ENCODE measurements around the gene CMTR2. TPM values are rescaled to one million over a fixed set of nuclear protein-coding genes. Genes with fewer than 3 reads are reported as not detected.

The CMTR2 gene
- total RNA-seq, 1 experiment from 2014 or later, result 13.4 TPM

DNA sequence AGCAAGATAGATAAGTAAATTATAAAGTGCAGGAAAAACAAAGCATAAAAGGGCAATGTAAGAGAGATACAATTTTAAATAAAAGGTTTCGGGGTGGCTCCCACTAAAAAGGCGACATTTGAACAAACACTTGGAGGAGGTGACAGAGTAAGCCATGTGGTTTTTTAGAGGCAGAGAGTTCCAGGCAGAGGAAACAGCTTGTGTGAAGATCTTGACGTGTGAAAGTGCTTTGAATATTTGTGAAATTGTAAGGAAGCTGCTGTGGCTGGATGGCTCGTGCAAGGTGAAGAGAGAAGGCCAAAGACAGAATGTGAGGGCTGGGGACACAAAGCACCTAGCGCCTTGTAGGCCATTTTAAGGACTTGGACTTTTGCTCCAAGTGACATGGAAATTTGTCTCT is 30.1 kb downstream of the CMTR2 start (continued):
- TF ChIP-seq, protein P1, sequence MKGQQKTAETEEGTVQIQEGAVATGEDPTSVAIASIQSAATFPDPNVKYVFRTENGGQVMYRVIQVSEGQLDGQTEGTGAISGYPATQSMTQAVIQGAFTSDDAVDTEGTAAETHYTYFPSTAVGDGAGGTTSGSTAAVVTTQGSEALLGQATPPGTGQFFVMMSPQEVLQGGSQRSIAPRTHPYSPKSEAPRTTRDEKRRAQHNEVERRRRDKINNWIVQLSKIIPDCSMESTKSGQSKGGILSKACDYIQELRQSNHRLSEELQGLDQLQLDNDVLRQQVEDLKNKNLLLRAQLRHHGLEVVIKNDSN (CRISPR knock-in tag; IDR thresholded peaks at IDR 0.05), result no peak
- TF ChIP-seq, protein P2, sequence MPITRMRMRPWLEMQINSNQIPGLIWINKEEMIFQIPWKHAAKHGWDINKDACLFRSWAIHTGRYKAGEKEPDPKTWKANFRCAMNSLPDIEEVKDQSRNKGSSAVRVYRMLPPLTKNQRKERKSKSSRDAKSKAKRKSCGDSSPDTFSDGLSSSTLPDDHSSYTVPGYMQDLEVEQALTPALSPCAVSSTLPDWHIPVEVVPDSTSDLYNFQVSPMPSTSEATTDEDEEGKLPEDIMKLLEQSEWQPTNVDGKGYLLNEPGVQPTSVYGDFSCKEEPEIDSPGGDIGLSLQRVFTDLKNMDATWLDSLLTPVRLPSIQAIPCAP (CRISPR knock-in tag; IDR thresholded peaks at IDR 0.05), result no peak
- TF ChIP-seq, protein P3, sequence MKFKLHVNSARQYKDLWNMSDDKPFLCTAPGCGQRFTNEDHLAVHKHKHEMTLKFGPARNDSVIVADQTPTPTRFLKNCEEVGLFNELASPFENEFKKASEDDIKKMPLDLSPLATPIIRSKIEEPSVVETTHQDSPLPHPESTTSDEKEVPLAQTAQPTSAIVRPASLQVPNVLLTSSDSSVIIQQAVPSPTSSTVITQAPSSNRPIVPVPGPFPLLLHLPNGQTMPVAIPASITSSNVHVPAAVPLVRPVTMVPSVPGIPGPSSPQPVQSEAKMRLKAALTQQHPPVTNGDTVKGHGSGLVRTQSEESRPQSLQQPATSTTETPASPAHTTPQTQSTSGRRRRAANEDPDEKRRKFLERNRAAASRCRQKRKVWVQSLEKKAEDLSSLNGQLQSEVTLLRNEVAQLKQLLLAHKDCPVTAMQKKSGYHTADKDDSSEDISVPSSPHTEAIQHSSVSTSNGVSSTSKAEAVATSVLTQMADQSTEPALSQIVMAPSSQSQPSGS (CRISPR knock-in tag; IDR thresholded peaks at IDR 0.05; ENCODE audit: borderline replicate concordance, low read depth), result no peak
- TF ChIP-seq GABPB1 (CRISPR knock-in tag; IDR thresholded peaks at IDR 0.05) (no peak), ELF4 (CRISPR knock-in tag; IDR thresholded peaks at IDR 0.05; ENCODE audit: low read depth) (no peak), SMAD3 (CRISPR knock-in tag; IDR thresholded peaks at IDR 0.05; ENCODE audit: borderline replicate concordance) (no peak), EMX1 (CRISPR knock-in tag; IDR thresholded peaks at IDR 0.05) (no peak), ZNF416 (CRISPR knock-in tag; IDR thresholded peaks at IDR 0.05) (no peak), CREM (CRISPR knock-in tag; IDR thresholded peaks at IDR 0.05) (no peak), ZNF121 (CRISPR knock-in tag; IDR thresholded peaks at IDR 0.05) (no peak)

DNA sequence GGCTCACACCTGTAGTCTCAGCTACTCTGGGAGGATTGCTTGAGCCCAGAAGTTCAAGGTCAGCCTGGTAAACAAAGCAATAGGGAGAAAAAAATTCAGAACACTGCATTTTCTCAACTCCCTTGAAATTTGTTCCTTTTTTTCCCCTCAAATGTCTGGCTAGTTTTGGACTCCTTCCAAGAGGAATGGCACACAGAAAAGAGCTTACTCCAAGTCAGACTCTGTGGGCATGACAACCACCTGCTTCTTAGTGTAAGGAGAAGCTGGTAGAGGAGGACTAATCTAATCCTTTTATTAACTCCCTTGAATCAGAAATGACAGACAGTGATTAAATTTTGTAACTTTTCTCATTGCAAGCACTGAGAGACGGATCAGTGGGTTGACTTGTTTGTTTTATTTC is 30.8 kb downstream of the CMTR2 start:
- Mint-ChIP-seq H3K27ac (no peak overlapping the region), H3K4me1 (peaks cover 32% of the 10 kb centered on the region), H3K4me3 (no peak overlapping the region), H3K27me3 (ENCODE audit: low read depth) (no peaks in the 10 kb centered on the region), H3K36me3 (no peaks in the 10 kb centered on the region), H3K9me3 (peaks cover 7% of the 10 kb centered on the region)
- ChIA-PET POLR2A (interaction anchor here (1.4 kb wide), 1 partner anchor 9 kb away, joined by 3 read pairs; no protein-coding TSS in a partner anchor), CTCF (interaction anchor here (0.6 to 1.2 kb wide), 2 partner anchors 9 to 17 kb away, joined by 3 read pairs; no protein-coding TSS in a partner anchor)
- ATAC-seq, result no peak
- no peak for DNase-seq (ENCODE audit: low spot score)
- TF ChIP-seq, protein P4, sequence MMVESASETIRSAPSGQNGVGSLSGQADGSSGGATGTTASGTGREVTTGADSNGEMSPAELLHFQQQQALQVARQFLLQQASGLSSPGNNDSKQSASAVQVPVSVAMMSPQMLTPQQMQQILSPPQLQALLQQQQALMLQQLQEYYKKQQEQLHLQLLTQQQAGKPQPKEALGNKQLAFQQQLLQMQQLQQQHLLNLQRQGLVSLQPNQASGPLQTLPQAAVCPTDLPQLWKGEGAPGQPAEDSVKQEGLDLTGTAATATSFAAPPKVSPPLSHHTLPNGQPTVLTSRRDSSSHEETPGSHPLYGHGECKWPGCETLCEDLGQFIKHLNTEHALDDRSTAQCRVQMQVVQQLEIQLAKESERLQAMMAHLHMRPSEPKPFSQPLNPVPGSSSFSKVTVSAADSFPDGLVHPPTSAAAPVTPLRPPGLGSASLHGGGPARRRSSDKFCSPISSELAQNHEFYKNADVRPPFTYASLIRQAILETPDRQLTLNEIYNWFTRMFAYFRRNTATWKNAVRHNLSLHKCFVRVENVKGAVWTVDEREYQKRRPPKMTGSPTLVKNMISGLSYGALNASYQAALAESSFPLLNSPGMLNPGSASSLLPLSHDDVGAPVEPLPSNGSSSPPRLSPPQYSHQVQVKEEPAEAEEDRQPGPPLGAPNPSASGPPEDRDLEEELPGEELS (CRISPR knock-in tag; IDR thresholded peaks at IDR 0.05), result no peak
- TF ChIP-seq NFATC4 (CRISPR knock-in tag; IDR thresholded peaks at IDR 0.05) (no peak), FOXK1 (CRISPR knock-in tag; IDR thresholded peaks at IDR 0.05) (no peak), ATF1 (CRISPR knock-in tag; IDR thresholded peaks at IDR 0.05) (no peak), GTF2I (CRISPR knock-in tag; conservative IDR thresholded peaks at IDR 0.05) (no peak), GRHL2 (CRISPR knock-in tag; IDR thresholded peaks at IDR 0.05; ENCODE audit: insufficient replicate concordance, severe bottlenecking) (no peak), ZNF138 (CRISPR knock-in tag; conservative IDR thresholded peaks at IDR 0.05) (no peak), ZNF416 (CRISPR knock-in tag; IDR thresholded peaks at IDR 0.05) (no peak), OVOL2 (CRISPR knock-in tag; IDR thresholded peaks at IDR 0.05; ENCODE audit: borderline replicate concordance) (no peak), NR2C2 (CRISPR knock-in tag; IDR thresholded peaks at IDR 0.05) (no peak)
- TF ChIP-seq, protein P3 (CRISPR knock-in tag; IDR thresholded peaks at IDR 0.05; ENCODE audit: borderline replicate concordance, low read depth), result no peak
- TF ChIP-seq, protein P5, sequence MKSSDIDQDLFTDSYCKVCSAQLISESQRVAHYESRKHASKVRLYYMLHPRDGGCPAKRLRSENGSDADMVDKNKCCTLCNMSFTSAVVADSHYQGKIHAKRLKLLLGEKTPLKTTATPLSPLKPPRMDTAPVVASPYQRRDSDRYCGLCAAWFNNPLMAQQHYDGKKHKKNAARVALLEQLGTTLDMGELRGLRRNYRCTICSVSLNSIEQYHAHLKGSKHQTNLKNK (CRISPR knock-in tag; IDR thresholded peaks at IDR 0.05), result no peak
- TF ChIP-seq, protein P6, sequence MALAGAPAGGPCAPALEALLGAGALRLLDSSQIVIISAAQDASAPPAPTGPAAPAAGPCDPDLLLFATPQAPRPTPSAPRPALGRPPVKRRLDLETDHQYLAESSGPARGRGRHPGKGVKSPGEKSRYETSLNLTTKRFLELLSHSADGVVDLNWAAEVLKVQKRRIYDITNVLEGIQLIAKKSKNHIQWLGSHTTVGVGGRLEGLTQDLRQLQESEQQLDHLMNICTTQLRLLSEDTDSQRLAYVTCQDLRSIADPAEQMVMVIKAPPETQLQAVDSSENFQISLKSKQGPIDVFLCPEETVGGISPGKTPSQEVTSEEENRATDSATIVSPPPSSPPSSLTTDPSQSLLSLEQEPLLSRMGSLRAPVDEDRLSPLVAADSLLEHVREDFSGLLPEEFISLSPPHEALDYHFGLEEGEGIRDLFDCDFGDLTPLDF (CRISPR knock-in tag; IDR thresholded peaks at IDR 0.05), result no peak
- TF ChIP-seq, protein P7, sequence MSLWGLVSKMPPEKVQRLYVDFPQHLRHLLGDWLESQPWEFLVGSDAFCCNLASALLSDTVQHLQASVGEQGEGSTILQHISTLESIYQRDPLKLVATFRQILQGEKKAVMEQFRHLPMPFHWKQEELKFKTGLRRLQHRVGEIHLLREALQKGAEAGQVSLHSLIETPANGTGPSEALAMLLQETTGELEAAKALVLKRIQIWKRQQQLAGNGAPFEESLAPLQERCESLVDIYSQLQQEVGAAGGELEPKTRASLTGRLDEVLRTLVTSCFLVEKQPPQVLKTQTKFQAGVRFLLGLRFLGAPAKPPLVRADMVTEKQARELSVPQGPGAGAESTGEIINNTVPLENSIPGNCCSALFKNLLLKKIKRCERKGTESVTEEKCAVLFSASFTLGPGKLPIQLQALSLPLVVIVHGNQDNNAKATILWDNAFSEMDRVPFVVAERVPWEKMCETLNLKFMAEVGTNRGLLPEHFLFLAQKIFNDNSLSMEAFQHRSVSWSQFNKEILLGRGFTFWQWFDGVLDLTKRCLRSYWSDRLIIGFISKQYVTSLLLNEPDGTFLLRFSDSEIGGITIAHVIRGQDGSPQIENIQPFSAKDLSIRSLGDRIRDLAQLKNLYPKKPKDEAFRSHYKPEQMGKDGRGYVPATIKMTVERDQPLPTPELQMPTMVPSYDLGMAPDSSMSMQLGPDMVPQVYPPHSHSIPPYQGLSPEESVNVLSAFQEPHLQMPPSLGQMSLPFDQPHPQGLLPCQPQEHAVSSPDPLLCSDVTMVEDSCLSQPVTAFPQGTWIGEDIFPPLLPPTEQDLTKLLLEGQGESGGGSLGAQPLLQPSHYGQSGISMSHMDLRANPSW (CRISPR knock-in tag; conservative IDR thresholded peaks at IDR 0.05; ENCODE audit: low read depth), result no peak

All from WTC11 (cell line).